Cardiac fibroblast (primary cell): ENCODE results near the gene PRDM13.

Experiments used
- DNase-seq, 2 donors: peaks; one replicate each; pipeline versions ENCODE4 v3.0.0 to v3.0.0-alpha.2; 2010; ENCODE audit warnings: low read depth in 2 of 2
- H3K4me3 ChIP-seq, 2 donors: replicated peaks in 1 of 2; 1 replicate in 1 of 2; 2 replicates in 1 of 2; pipeline ENCODE4 v1.5.1; 2011; ENCODE audit warnings: low read depth in 2 of 2, low read length in 2 of 2, mild to moderate bottlenecking in 2 of 2, moderate library complexity in 1 of 2
- TF ChIP-seq, protein P1 (sequence below): IDR thresholded peaks from one replicate; pipeline ENCODE4 v1.5.1; 2011; ENCODE audit warnings: low read depth, mild to moderate bottlenecking, low read length, inconsistent platforms

PRDM13 gene

DNA sequence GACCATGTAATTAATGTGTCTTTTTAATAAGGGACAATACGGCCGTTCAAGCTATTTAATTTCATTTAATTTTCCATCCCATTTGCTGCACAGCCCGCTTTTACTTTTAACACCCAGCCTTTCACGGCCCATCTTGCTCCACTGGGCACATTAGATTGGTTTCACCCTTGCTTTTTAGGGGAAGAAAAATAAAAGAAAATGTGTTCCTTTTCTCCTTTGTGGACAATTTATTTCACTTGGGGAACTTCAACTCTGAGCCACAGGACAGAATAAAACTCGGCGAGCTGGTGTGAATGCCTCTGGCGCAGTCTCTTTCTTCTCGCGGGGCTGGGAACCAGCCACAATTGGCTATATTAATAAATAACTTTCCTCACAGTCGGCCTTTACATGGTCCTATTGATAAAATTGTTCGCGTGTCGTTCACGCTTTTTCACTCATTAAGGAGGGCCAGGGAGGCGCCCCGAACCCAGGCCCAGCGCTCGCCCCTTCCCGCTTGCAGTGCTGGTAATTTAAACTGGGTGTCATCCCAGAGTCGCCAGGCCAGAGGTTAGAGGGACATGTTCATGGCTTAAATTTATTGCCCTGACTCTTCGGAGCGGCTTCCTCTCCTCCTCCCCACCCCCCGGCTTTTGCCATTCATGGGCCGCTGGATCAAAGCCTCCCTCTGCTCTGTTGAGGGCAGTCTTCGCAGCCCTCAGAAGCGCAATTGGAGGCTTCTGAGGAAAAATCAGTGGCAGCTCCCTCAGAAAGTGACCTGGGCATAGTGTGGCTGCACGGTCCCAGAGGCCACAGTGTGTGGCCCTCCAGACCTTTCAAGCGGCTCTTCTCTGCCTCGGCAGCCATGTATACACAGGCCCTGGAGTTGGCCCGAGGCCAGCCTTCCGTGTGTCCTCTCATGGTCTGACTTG lies 2.2 kb upstream of the PRDM13 start:
- H3K4me3 ChIP-seq: no peak overlapping the region
- DNase-seq: no peak
- TF ChIP-seq, protein P1, sequence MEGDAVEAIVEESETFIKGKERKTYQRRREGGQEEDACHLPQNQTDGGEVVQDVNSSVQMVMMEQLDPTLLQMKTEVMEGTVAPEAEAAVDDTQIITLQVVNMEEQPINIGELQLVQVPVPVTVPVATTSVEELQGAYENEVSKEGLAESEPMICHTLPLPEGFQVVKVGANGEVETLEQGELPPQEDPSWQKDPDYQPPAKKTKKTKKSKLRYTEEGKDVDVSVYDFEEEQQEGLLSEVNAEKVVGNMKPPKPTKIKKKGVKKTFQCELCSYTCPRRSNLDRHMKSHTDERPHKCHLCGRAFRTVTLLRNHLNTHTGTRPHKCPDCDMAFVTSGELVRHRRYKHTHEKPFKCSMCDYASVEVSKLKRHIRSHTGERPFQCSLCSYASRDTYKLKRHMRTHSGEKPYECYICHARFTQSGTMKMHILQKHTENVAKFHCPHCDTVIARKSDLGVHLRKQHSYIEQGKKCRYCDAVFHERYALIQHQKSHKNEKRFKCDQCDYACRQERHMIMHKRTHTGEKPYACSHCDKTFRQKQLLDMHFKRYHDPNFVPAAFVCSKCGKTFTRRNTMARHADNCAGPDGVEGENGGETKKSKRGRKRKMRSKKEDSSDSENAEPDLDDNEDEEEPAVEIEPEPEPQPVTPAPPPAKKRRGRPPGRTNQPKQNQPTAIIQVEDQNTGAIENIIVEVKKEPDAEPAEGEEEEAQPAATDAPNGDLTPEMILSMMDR: no peak

DNA sequence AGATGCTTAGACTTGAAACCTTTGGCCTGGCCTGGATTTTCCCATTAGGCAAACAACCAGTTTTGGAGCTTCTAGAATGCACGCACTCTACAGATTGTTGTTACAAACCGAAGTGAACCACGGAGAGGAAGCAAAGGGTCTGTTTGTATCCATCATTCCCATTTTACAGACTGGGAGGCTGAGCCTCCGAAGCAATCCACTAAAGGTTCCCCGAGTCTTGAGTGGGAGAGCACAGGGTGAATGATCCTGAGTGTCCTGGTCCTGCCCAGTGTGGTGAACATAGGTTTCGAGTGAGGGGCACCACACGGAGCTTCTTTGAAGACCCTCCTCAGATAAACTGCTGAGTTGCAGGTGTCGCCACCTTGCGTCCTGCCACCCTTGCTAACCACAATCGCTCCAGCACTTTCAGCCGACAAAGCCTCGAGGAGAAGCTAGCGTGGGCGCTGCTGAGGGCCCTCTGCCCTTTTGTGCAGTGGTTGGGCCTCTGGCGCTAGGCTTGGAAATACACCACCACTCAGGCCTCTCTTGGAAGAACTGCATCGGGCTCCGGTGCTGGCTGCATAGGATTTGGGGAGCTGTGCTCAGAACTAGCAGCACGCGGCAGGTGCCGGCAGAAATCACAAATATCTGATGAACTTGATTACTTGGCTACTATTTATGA lies 1.4 kb upstream of the PRDM13 start:
- no peak for DNase-seq
- no peak overlapping the region for H3K4me3 ChIP-seq
- TF ChIP-seq, protein P1: no peak

DNA sequence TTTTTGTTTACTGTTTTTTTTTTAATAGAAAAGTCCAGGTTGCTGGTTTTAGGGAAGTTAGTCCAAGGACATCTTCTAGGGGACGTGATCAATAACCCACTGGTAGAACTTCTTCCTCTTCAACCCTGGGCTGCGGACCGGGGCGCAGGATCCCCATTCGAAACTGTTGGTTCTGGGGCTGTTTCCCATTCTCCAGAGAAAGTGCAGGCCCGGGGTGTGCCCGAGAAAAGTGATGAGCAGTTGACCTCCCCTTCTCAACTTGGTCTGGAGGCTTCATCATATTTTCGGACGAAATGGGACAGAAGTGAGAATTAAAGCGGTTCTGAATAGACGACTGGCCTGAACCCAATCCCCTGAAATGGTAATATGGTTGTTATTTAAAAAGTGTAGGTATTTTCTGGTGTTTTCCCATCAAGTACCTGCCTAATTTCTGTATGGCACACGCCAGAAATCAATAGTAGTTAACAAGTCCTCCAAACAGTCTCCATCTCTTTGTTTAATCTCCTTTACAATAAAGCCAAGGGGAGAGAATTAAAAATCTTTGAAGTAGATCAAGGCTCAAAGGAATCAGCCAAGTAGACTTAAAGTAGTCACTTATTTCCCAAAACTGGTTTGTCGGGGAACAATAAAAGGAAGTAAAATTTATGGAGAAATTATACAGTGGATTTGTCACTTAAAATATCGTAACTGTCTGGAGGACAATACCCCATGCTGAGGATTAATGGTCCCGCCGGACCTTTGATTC lies 550 bp upstream of the PRDM13 start:
- H3K4me3 ChIP-seq: no peak overlapping the region
- no peak for DNase-seq
- TF ChIP-seq, protein P1: no peak

DNA sequence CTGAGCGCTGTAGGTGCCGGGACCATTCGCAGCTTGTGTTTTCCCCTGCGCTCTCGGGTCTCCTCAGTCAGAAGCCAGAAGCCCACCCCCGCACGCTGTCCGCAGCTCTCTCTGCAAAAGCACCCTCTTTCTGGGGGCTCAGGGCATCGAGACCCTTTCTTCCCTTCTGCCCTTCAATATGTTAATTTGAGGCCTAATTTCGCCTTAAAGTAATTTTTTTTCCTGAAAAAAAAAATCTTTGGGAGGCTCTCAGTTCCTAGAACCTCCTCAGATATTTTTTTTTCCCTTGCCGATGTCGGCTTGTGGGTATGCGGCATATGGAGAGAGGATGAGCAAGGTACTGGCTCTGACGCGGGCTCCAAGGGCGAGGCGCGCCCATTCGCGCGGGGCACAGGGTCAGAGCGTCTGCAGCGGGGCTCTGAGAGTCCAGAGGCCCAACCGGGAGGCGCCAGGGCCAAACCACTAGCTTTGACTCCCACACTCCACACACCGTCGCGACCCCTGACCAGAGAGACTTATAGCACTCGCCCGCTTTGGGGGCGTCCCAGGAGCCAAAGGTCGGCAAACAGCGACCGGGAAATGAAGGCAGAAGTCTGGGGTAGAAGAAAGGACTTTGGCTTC lies 893 bp downstream of the PRDM13 start:
- H3K4me3 ChIP-seq: no peak overlapping the region
- TF ChIP-seq, protein P1: no peak
- no peak for DNase-seq

DNA sequence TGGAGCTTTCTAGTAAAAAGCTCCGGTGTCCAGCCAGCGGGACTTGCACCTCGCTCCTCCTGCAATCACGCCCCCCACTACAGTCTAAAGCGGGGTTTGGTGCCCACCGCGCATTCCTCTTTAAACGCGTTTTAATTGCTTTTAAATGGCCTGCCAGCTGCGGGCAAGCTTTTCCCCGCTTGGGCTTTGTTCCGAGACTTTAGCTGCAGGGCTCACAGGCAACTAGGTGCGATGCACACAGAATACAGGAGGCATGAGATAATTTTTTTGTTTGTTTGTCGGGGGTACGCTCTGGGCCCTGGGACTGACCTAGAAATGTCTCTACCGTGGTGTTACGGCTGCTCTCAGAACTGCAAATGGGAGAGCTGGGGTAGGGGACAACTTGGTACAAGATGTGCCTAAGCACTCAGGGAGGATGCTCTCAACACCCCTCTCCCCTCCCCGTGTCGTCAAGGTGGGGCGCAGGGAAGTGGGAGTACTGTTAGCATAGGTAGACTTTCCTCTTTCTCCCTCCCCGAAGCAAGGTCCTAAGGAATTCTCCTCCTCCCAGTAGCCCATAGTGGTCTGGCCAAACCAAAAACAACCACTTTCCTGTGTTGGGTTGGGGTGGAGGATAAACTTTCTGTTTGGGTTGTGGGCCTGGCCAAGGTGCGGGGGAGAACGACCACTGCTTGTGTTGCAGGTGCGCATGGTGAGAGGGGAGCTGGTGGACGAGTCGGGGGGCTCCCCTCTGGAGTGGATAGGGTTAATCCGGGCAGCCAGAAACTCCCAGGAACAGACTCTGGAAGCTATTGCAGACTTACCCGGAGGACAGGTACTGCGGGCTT lies 1.6 kb downstream of the PRDM13 start:
- TF ChIP-seq, protein P1: no peak
- H3K4me3 ChIP-seq: no peak overlapping the region
- no peak for DNase-seq

DNA sequence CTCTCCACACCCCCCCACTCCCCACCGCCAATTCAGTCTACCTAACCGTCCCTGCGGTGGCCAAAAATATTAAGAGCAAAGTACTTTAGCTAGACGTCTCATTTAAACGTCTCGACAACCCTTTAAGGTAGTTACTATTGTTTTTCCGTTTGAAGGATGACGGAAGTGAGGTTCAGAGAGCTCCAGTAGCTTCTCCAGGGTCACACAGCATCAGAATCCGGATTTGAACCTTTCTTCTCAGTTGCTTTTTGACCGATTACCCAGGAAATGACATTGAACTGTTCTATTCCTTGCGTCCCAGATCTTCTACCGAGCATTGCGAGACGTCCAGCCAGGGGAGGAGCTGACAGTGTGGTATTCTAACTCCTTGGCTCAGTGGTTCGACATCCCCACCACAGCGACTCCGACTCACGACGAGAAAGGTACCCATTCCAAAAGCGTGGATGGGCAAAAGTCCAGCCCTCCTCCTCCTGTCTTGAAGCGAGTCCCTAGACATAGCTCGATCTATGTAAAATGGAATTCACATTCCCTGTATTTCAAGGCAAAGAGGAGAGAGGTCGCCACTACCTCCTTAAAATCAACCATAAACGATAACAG lies 2.4 kb downstream of the PRDM13 start:
- TF ChIP-seq, protein P1: no peak
- no peak for DNase-seq

More for the DNA sequence above, 2.4 kb downstream of the PRDM13 start:
- no peak overlapping the region for H3K4me3 ChIP-seq
